Heart left ventricle (tissue), 16 donors: ENCODE results near the gene CACNA2D3. TPM values are rescaled to one million over a fixed set of nuclear protein-coding genes. Genes with fewer than 3 reads are reported as not detected.

Source experiments
- ATAC-seq, 4 donors: fragments of 200-7000 bp; cut with Tn5 transposase; one replicate each; pipeline ENCODE4 v1.9.1; 2020 to 2022; ENCODE audit warnings: moderate library complexity in 4 of 4, mild to moderate bottlenecking in 3 of 4, moderate number of reproducible peaks in 1 of 4
- DNase-seq, 5 donors: peaks; one replicate each; pipeline ENCODE4 v3.0.0-alpha.2; 2020
- H3K27ac ChIP-seq, 12 donors: fragments of 200-600 bp; sonication (generic) in 4 of 12; one replicate each; pipeline versions ENCODE4 v1.5.0 to v1.8.0; 2016 to 2022; ENCODE audit warnings: mild to moderate bottlenecking in 2 of 12
- H3K27me3 ChIP-seq, 9 donors: fragments of 200-600 bp; sonication (generic) in 2 of 9; one replicate each; pipeline versions ENCODE4 v1.5.1 to v1.8.0; 2016 to 2022; ENCODE audit warnings: mild to moderate bottlenecking in 3 of 9
- H3K36me3 ChIP-seq, 9 donors: fragments of 200-600 bp; sonication (generic) in 2 of 9; one replicate each; pipeline versions ENCODE4 v1.5.0 to v1.8.0; 2018 to 2022; ENCODE audit warnings: mild to moderate bottlenecking in 2 of 9
- H3K4me1 ChIP-seq, 12 donors: fragments of 200-600 bp; sonication (generic) in 4 of 12; one replicate each; pipeline versions ENCODE4 v1.5.0 to v1.8.0; 2016 to 2022; ENCODE audit warnings: mild to moderate bottlenecking in 3 of 12
- H3K4me3 ChIP-seq, 12 donors: fragments of 200-600 bp; sonication (generic) in 4 of 12; one replicate each; pipeline versions ENCODE4 v1.5.0 to v1.8.0; 2017 to 2022; ENCODE audit warnings: mild to moderate bottlenecking in 9 of 12, moderate library complexity in 4 of 12
- H3K9me3 ChIP-seq, 12 donors: fragments of 200-600 bp; sonication (generic) in 4 of 12; one replicate each; pipeline versions ENCODE4 v1.5.0 to v1.8.0; 2016 to 2022; ENCODE audit warnings: mild to moderate bottlenecking in 1 of 12
- CTCF ChIP-seq, 12 donors: fragments of 200-600 bp; sonication (generic) in 4 of 12; IDR thresholded peaks; one replicate each; pipeline versions ENCODE4 v1.5.0 to v1.8.0; 2018 to 2022; ENCODE audit warnings: antibody characterized with exemption in 12 of 12, mild to moderate bottlenecking in 5 of 12
- POLR2A ChIP-seq, 2 donors: fragments of 450-650 bp; IDR thresholded peaks; one replicate each; pipeline ENCODE4 v1.6.1; 2017; ENCODE audit warnings: antibody characterized with exemption in 2 of 2, mild to moderate bottlenecking in 2 of 2, moderate library complexity in 2 of 2
- WGBS, 4 donors: extraction: QIAGEN DNeasy Blood & Tissue Kit in 2 of 4; methylation state at CpG; one replicate each; pipeline versions ENCODE4 v1.1.5 to v1.1.7; 2013 to 2018; 5-methylcytosine and 5-hydroxymethylcytosine counted together
- intact Hi-C, 10 donors: fragments of 100-400 bp; cut with DNase I; formaldehyde crosslinking; loops; one replicate each; pipeline versions ENCODE4 v1.11.1 to v1.14.2; 2022
- polyA plus RNA-seq, 2 donors: library from polyadenylated mRNA; stranded (reverse); fragments of 200-250 nt; gene quantifications; one replicate each; pipeline ENCODE4 v1.2.3, GENCODE V29; 2013
- total RNA-seq, 9 donors: library from RNA; depleted of rRNA in 2 of 9; stranded (reverse); fragments of >200 nt in 2 of 9; fragmentation: NEBNext Ultra II Directional in 3 of 9; extraction: Animal tissue kit (Norgen Biotek cat#: 25700) in 3 of 9; gene quantifications; one replicate each; pipeline versions ENCODE4 v1.1.0 to v1.2.4, GENCODE V29; 2016 to 2023
- donor health status: ischemic (EF 13 %, LVEDD 7.1; RV severe dilation, severe dysfunction).
- donor health status: healthy with polysubstance abuse.
- donor health status: DM: no; HTN: yes; CAD: no.
- donor health status: DM: no; HTN: no; CAD: no.
- donor health status: ischemic (EF 25% LVEDD 6.9; RV normal size, moderate dysfunction).
- donor health status: ischemic (EF 25% LVEDD 5.7; RV mildly dilated, moderate dysfunction).
- donor health status: healthy.
- donor health status: DM: yes; HTN: yes; CAD: no.
- donor health status: ischemic (EF 35%, LVEDD 5.7; RV mildly dilated, moderate dysfunction).
- donor health status: nonischemic (EF 11% LVEDD 7.7; RV severe dilation, severe dysfunction).
- donor health status: DM: yes; HTN: yes; CAD: no.
- donor health status: PGD.
- donor health status: ischemic (EF 29% LVEDD 5.4; RV normal size, mild dysfunction).
- donor health status: nonischemic (EF 23%, LVEDD 6.1; RV moderate dilation, normal function).

CACNA2D3 gene
- total and polyA plus RNA-seq, 11 donors = 0.17 to 25.1 (median 12.8) TPM

- 72 to 81% (median 78%) methylated on average over 14 of the region's 14 CpGs for WGBS, 4 donors
- Histone ChIP-seq H3K4me3 (no peak within 1 kb of the TSS), H3K9me3 (no peaks in the 10 kb centered on the region), H3K4me1 (peaks cover 0 to 9% (median 0%) of the 10 kb centered on the region in 12 donors), H3K27ac (no peak within 1 kb of the TSS), H3K36me3 (no peaks in the 10 kb centered on the region), H3K27me3 (no peaks in the 10 kb centered on the region)
- DNase-seq (no peak), ATAC-seq (no peak)
- TF ChIP-seq CTCF (IDR thresholded peaks at IDR 0.05) (no peak), POLR2A (IDR thresholded peaks at IDR 0.05) (no peak)
- intact Hi-C loops = no loop called here
Measured at GRCh38 chr3:54928046-54928770, 805.9 kb downstream of the CACNA2D3 start, which contains the start of gene LRTM1. TSS of gene LRTM1 (minus strand) at chr3:54928059. CDS start at chr3:54927911, 148 bp downstream.

- intact Hi-C loops = no loop called here
- peaks cover 0 to 7% (median 0%) of the 10 kb centered on the region in 9 donors for H3K27me3 ChIP-seq
- H3K4me1 ChIP-seq = peaks cover 0 to 9% (median 0%) of the 10 kb centered on the region in 12 donors
- H3K9me3 ChIP-seq = no peaks in the 10 kb centered on the region
- ATAC-seq (no peak), DNase-seq (no peak)
- H3K36me3 ChIP-seq = no peaks in the 10 kb centered on the region
- no peak for TF ChIP-seq CTCF (IDR thresholded peaks at IDR 0.05)
- no peak for TF ChIP-seq POLR2A (IDR thresholded peaks at IDR 0.05)
- H3K27ac ChIP-seq = no peak overlapping the region
- 62 to 71% (median 68%) methylated on average over 4 of the region's 4 CpGs for WGBS, 4 donors
- no peak overlapping the region for H3K4me3 ChIP-seq
Measured at GRCh38 chr3:54931182-54931581, 808.8 kb downstream of the CACNA2D3 start.

- intact Hi-C loops = no loop called here
- Histone ChIP-seq H3K9me3 (no peaks in the 10 kb centered on the region), H3K27me3 (peaks cover 0 to 7% (median 0%) of the 10 kb centered on the region in 9 donors), H3K36me3 (no peaks in the 10 kb centered on the region), H3K4me3 (no peak overlapping the region), H3K27ac (no peak overlapping the region), H3K4me1 (peaks cover 0 to 9% (median 0%) of the 10 kb centered on the region in 12 donors)
- TF ChIP-seq POLR2A (IDR thresholded peaks at IDR 0.05) = no peak
- TF ChIP-seq CTCF (IDR thresholded peaks at IDR 0.05) = no peak
- DNase-seq (peak in 3 of 5 donors; percentile 13 to 51 (median 27)), ATAC-seq (peak in 3 of 4 donors; percentile 53 to 86 (median 64))
- WGBS, 4 donors = 40 to 56% (median 44%) methylated on average over 4 of the region's 4 CpGs
Measured at GRCh38 chr3:54932606-54933005, 810.3 kb downstream of the CACNA2D3 start.

DNA sequence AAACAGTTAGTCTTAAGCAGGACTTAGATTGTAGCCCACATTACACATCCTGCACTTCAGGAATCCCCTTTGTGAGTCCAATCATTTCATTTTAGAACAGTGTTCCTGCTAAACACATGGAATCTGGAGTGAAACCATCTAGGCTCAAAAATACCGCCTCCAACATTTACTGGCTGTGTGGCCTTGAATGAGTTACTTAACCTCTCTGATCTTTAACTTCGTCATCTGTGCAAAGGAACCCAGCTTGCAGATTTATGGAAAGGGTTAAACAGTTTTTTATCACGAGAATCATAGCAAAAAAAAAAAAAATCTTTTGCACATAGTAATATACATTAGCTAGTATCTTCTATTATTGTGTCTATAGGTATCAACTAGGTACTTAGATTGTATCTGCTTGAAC lies 813.5 kb downstream of the CACNA2D3 start:
- DNase-seq (no peak), ATAC-seq (no peak)
- no peak for TF ChIP-seq POLR2A (IDR thresholded peaks at IDR 0.05)
- no peak for TF ChIP-seq CTCF (IDR thresholded peaks at IDR 0.05)
- Histone ChIP-seq H3K27me3 (peaks cover 0 to 7% (median 0%) of the 10 kb centered on the region in 9 donors), H3K27ac (no peak overlapping the region), H3K36me3 (no peaks in the 10 kb centered on the region), H3K9me3 (no peaks in the 10 kb centered on the region), H3K4me3 (no peak overlapping the region), H3K4me1 (peaks cover 0 to 9% (median 0%) of the 10 kb centered on the region in 12 donors)
- intact Hi-C loops = no loop called here
- 83 to 86% (median 84%) methylated on average over 3 of the region's 3 CpGs for WGBS, 4 donors
